ENCODE measurements around the gene LPCAT3.

Gene LPCAT3

DNA sequence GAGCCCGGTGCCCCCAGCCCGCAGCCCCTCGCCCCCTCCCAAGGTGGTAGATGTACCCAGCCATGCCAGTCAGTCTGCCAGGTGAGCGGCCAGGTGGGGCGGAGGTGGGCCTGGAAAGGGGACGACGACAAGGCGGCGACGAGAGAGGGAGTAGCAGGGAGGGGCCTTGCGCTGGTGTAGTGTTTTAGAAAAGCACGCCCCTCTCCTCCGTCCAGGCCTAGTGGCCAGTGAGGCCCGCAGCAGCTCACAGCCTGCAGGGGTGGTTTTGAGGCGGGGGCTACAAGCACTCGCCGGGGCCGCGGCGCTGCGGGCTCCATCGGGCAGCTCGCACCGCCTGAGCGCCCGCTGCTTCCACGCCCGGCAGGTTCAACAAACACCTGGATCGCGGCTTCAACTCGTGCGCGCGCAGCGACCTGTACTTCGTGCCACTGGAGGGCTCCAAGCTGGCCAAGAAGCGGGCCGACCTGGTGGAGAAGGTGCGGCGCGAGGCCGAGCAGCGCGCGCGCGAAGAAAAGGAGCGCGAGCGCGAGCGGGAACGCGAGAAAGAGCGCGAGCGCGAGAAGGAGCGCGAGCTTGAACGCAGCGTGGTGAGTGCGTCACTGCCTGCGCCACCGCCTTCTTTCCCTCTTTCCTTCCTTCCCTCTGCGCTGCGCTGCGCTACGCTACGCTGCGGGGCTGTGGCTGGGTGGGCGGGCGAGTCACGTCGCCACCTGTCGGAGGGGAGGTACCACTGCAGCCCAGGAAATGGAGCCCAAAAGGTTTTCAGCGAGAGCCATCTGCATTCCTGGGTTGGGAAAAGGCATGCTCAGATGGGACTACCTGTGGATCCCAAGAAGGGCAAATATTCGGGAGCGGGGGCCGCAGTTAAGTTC is 80.6 kb downstream of the LPCAT3 start:
- DNase-seq (ENCODE audit: low spot score), result peak; percentile 95

DNA sequence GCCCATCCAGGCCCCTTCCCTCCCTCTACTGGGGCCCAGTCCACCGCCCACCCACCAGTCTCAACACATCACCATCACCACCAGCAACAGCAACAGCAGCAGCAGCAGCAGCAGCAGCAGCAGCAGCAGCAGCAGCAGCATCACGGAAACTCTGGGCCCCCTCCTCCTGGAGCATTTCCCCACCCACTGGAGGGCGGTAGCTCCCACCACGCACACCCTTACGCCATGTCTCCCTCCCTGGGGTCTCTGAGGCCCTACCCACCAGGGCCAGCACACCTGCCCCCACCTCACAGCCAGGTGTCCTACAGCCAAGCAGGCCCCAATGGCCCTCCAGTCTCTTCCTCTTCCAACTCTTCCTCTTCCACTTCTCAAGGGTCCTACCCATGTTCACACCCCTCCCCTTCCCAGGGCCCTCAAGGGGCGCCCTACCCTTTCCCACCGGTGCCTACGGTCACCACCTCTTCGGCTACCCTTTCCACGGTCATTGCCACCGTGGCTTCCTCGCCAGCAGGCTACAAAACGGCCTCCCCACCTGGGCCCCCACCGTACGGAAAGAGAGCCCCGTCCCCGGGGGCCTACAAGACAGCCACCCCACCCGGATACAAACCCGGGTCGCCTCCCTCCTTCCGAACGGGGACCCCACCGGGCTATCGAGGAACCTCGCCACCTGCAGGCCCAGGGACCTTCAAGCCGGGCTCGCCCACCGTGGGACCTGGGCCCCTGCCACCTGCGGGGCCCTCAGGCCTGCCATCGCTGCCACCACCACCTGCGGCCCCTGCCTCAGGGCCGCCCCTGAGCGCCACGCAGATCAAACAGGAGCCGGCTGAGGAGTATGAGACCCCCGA is 81.4 kb downstream of the LPCAT3 start:
- no peak for DNase-seq (ENCODE audit: low spot score)

DNA sequence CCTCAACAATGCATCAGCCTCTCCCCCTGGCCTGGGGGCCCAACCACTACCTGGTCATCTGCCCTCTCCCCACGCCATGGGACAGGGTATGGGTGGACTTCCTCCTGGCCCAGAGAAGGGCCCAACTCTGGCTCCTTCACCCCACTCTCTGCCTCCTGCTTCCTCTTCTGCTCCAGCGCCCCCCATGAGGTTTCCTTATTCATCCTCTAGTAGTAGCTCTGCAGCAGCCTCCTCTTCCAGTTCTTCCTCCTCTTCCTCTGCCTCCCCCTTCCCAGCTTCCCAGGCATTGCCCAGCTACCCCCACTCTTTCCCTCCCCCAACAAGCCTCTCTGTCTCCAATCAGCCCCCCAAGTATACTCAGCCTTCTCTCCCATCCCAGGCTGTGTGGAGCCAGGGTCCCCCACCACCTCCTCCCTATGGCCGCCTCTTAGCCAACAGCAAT is 82.1 kb downstream of the LPCAT3 start:
- no peak for DNase-seq (ENCODE audit: low spot score)

DNA sequence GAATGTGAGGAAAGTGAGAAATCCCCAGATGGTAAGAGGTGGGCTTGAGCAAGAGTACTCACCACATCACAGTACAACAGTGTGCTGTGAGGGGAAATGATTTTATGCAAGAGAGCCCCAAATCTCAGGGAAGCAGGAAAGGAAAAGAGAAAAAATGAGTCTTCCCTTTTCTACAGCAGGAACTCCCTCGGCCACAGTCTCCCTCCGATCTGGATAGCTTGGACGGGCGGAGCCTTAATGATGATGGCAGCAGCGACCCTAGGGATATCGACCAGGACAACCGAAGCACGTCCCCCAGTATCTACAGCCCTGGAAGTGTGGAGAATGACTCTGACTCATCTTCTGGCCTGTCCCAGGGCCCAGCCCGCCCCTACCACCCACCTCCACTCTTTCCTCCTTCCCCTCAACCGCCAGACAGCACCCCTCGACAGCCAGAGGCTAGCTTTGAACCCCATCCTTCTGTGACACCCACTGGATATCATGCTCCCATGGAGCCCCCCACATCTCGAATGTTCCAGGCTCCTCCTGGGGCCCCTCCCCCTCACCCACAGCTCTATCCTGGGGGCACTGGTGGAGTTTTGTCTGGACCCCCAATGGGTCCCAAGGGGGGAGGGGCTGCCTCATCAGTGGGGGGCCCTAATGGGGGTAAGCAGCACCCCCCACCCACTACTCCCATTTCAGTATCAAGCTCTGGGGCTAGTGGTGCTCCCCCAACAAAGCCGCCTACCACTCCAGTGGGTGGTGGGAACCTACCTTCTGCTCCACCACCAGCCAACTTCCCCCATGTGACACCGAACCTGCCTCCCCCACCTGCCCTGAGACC is 82.7 kb downstream of the LPCAT3 start:
- DNase-seq (ENCODE audit: low spot score), result no peak

DNA sequence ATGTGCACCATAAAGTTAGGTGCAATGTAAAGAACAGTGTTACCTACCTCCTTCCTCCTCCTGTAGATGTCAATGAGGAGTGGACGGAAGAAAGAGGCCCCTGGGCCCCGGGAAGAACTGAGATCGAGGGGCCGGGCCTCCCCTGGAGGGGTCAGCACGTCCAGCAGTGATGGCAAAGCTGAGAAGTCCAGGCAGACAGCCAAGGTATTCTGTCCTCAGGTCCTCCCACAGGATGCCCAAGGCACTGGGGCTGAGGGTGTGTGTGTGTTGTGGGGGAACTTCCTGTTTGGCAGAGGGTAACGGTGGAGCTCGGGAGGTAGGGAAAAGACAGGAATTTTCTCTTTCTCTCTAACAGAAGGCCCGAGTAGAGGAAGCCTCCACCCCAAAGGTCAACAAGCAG is 84.2 kb downstream of the LPCAT3 start:
- DNase-seq (ENCODE audit: low spot score), result no peak

DNA sequence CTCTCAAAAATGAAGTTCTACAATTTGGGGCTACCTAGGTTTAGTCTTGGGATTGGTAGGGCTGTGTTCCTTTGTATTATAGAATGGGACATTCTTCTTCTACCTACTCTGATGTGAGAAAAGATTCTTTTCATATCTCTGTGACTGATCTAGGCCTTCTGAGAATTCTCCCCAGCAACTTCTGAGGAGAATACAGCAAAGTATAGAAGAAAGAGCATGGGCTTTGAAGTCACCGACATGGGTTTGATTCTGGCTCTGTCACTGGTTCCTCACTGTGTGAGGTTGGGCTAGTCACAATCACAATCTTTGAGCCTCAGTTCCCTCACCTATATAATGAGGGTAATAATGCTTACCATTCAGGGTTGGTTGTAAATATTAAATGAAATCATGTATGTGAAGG is 85.5 kb downstream of the LPCAT3 start:
- no peak for DNase-seq (ENCODE audit: low spot score)

DNA sequence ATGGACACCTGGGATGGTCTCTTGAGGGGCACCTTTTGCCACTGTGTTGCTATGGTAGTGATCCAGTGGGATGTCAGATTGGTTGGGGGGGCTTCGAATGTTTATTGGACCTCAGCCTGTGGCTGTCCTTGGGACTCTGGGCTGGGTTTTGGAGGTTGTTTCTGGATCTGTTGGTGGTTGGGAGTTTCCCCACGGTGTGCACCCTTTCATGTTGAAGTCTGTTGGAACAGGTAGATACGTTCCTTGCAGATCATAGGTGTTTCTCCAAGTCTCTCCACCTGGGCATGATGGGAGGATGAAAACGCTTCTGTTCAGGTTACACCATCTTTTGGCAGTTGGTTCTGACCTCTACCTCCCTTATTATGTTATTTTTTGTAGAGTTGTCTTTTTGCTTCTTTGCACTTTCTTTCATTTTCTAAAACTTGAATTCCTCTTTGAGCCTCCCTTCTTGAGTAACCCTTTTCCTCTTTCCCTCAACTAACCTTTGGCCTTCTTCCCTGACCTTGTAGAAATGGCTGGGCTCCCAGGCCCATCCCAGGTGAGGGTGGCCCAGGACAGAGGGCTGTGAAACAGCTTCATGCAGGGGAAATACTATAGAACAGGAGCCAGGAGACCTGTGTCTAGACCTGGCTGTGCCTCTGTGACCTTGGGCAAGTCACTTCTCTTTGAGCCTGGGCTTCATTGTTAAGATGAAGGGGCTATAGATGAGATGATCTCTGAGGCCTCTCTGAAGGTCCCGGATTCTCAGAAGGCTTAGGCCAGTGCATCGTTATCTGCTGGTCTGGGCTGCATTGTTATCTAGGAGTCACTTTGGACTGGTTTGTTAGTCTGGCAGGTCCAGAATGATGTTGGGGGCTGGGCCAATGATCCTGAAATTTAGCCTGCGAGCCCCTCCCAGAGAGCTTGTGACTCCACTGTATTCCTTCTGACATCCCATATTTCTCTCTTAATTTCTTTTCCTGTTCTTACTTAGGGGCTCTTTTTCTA is 88.5 kb downstream of the LPCAT3 start:
- no peak for DNase-seq (ENCODE audit: low spot score)

DNA sequence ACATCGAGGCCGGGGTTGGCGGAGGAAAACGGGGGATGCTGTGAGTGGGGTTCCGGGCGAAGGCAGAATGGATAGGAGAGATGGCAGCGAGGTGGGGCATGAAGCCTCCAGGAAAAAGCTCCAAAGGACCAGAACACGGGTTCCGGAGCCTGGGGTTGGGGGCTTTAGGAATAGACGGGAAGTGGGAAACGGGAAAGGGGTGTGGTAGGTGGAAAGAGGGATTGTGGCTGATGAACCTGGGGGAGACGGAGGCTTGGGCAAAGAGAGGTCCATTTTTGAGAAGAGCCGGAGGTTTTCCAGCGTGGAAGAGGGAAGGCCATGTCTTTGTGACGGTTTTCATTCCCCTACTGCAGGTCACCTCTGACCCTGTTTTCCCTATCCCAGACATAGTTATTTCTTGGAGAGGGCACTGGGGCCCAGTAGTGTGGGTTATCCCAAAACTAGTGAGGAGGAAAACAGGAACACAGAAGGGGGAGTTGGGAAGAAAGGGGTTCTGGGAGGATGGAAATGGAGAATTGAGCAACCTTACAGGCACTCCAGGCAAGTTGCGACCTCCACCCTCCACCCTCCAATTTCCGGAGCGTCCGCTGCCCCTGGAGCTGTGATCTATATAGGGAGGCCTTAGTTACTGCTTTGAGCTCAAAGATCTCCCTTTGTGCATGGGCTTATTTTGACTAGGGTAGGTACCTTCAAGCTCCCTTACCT is 89.4 kb downstream of the LPCAT3 start:
- DNase-seq (ENCODE audit: low spot score), result no peak

DNA sequence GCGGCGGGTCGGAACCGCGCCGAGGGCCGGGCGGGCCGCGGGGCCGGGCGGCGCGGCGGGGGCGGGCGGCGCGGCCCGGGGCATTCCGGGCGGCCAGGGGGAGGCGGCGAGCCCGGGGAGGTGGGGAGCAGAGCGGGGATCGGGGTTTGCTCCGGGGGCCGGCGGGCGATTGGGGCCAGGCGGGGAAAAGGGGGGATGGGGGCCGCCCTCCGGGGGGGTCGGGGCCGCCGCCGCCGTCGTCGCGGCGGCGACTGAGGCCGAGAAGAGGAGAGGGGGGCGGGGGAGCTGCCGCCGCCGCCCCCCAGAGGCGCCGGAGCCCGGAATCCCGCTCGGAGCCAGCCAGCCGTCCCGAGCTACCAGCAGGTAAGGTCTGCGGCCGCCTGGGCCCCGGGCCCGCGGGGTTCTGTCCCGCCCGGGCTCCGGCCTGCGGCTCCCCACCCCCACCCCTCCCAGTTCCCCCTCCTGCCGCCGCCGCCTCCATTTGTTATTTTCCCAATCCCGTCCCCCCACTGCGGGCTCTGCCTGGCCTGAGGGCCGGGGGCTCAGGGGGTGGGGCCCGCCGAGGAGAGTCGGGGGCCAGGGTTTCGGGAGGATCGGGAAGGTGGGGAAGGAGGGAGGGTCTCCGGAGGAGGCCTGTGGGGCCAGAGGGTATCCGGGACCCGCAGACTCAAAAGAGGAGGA is 90.1 kb downstream of the LPCAT3 start:
- no peak for DNase-seq (ENCODE audit: low spot score)

DNA sequence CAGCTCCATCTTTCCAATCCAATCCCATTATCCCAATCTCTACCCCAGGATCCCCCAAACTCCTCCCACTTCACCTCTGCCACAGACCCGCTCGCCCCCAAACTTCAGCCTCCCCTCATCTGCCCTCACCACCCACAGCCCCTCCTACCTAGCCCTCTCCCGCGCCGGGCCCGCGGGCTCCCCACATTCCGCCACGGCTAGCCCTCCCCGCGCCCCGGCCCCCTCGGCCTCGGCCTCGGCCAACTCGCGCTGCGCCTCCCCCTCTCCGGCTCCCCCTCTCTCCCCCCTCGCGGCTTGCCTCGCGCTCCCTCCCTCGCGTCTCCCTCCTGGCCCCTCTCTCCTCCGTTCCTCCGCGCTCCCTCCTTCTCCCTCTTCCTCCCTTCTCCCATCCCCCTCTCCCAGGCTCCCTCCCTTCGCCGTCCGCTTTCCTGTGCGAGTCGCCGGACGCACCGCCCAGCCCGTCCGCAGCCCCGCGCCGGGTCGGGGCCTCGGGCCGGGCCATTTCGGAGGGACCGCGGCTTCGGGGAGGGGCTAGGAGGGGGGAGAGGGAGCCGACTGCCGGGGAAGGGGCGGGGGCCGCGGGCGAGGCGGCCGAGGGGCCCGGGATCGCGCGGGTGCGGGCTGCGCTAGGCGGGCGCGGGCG is 90.8 kb downstream of the LPCAT3 start, which contains the start of gene ATN1:
TSS of gene ATN1 (plus strand) at position 581 of the 643 bp plus-strand sequence. CDS start 6,043 bp downstream, outside the sequence.
- DNase-seq (ENCODE audit: low spot score), result peak; percentile 87
